Measurements from ENCODE around the gene TMEM123. TPM values are rescaled to one million over a fixed set of nuclear protein-coding genes. Genes with fewer than 3 reads are reported as not detected.
"Not testable (repeated sequence)": the region's sequence is repeated elsewhere in the genome, so short reads cannot be mapped to it uniquely, and the experiment has no call there.

Gene TMEM123
- total RNA-seq, 1 experiment from 2014 or later: 400 TPM

DNA sequence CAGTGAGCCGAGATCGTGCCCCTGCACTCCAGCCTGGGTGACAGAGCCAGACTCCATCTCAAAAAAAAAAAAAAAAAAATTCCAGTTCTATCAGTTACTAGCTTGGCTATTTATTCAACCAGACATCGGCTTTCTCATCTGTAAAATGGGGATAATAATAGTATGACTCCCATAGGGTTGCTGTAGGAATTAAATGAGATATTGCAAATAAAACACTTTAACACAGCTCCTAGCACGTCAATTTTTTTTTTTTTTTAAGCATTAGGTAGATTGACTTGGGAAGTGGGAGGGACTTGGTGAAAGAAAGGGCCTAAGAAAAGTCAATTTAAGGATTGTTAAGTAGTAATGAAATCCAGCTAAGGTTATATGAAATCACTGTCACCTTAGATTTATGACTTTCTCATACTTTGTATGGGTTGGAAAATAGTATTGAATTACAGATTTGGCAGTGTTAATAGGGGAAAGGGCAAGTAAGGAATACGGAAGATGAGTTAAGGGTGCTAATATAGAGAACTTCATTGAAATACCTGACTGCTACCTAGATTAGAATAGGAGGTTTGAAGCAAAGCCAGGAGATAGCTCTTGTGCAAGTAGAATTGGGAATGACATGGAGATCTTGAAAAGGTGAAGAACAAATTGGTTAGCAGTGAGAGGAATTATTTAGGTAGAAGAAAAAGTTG, 76.7 kb downstream of the TMEM123 start:
- ChIA-PET POLR2A (interaction anchor here (0.6 to 1.0 kb wide), 2 partner anchors 10 to 271 kb away, joined by 3 read pairs; no protein-coding TSS in a partner anchor), CTCF (interaction anchor here (1.2 kb wide), 1 partner anchor 15 kb away, joined by 3 read pairs; no protein-coding TSS in a partner anchor)
- intact Hi-C loops (cut with micrococcal nuclease; ENCODE audit: unreplicated experiment): no loop called here
- H3K36me3 Mint-ChIP-seq (ENCODE audit: insufficient read depth, unreplicated experiment): peaks cover 45% of the 10 kb centered on the region
- no peak for TF ChIP-seq CTCF (IDR thresholded peaks at IDR 0.05; ENCODE audit: insufficient read depth in 1 of 2, low read depth in 1 of 2, low read length in 1 of 2, severe bottlenecking in 1 of 2, unreplicated experiment in 1 of 2)
- H3K4me3 Mint-ChIP-seq (ENCODE audit: unreplicated experiment): no peak overlapping the region
- no peaks in the 10 kb centered on the region for H3K9me3 ChIP-seq
- DNase-seq: no peak
- H3K27ac Mint-ChIP-seq (ENCODE audit: unreplicated experiment): no peak overlapping the region
- H3K4me1 Mint-ChIP-seq (ENCODE audit: low read depth, unreplicated experiment): no peaks in the 10 kb centered on the region
- BruUV-seq (replicated peaks): no TSS peak
- peaks cover 9% of the 10 kb centered on the region for H3K9me3 Mint-ChIP-seq (ENCODE audit: unreplicated experiment)
- peaks cover 6% of the 10 kb centered on the region; the same call in 1 of the 2 replicates for H3K36me3 ChIP-seq (ENCODE audit: control insufficient read depth, insufficient read depth, low read length)
- no peak overlapping the region for H3K4me3 ChIP-seq (ENCODE audit: low read depth, low read length)
- no peaks in the 10 kb centered on the region for H3K27me3 Mint-ChIP-seq (ENCODE audit: insufficient read depth, unreplicated experiment)
- no peaks in the 10 kb centered on the region for H3K27me3 ChIP-seq (replicated peaks; ENCODE audit: control insufficient read depth, insufficient read depth, low read length)
- no peaks in the 10 kb centered on the region for H3K4me1 ChIP-seq

DNA sequence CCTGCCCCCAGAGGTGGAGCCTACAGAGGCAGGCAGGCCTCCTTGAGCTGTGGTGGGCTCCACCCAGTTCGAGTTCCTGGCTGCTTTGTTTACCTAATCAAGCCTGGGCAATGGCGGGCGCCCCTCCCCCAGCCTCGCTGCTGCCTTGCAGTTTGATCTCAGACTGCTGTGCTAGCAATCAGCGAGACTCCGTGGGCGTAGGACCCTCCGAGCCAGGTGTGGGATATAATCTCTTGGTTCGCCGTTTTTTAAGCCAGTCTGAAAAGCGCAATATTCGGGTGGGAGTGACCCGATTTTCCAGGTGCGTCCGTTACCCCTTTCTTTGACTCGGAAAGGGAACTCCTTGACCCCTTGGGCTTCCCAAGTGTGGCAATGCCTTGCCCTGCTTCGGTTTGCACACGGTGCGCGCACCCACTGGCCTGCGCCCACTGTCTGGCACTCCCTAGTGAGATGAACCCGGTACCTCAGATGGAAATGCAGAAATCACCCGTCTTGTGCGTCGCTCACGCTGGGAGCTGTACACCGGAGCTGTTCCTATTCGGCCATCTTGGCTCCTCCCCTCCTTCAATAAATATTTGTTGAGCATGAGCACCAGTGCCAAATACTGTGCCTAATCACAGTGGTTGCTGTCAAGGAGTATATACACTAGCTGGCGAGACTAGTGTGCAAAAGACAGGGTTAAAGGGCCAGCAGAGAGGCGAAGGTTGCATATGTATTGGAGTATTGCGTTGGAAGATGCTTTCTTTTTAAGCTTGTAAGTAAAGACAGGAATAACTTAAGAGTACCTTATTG, 77.7 kb downstream of the TMEM123 start:
- BruUV-seq (replicated peaks); H3K9me3 Mint-ChIP-seq (ENCODE audit: unreplicated experiment); H3K27ac Mint-ChIP-seq (ENCODE audit: unreplicated experiment); H3K27me3 ChIP-seq (replicated peaks; ENCODE audit: control insufficient read depth, insufficient read depth, low read length); H3K4me3 Mint-ChIP-seq (ENCODE audit: unreplicated experiment); H3K36me3 ChIP-seq (ENCODE audit: control insufficient read depth, insufficient read depth, low read length); intact Hi-C loops (cut with micrococcal nuclease; ENCODE audit: unreplicated experiment); H3K9me3 ChIP-seq; H3K27me3 Mint-ChIP-seq (ENCODE audit: insufficient read depth, unreplicated experiment); H3K4me1 Mint-ChIP-seq (ENCODE audit: low read depth, unreplicated experiment); DNase-seq; H3K4me1 ChIP-seq; H3K4me3 ChIP-seq (ENCODE audit: low read depth, low read length): not testable (repeated sequence)
- peaks cover 40% of the 10 kb centered on the region for H3K36me3 Mint-ChIP-seq (ENCODE audit: insufficient read depth, unreplicated experiment)
- POLR2A ChIA-PET: interaction anchor here (0.6 to 1.0 kb wide), 2 partner anchors 9 to 272 kb away, joined by 3 read pairs; no protein-coding TSS in a partner anchor
- CTCF ChIA-PET: interaction anchor here (1.2 kb wide), 1 partner anchor 16 kb away, joined by 3 read pairs; no protein-coding TSS in a partner anchor

DNA sequence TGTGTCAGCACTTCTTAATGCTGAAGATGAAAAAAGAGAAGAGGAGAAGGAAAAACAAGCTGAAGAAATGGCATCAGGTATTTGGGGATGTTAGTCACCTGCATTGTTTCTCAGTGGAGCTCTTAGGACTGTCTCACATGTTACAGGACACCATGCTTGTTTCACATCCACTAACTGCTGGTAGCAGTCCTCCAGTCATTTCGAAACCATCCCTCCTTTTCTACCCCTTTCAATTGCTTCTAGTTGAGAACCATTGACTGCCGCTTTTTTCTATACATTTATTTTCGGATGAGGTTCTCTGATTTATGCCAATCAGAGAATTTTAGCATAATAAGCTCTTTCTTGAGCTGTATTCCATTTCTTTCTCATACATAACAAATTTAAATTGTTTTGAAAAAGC, 84.1 kb downstream of the TMEM123 start:
- Mint-ChIP-seq H3K4me1 (ENCODE audit: low read depth, unreplicated experiment) (no peaks in the 10 kb centered on the region), H3K27ac (ENCODE audit: unreplicated experiment) (no peak overlapping the region), H3K9me3 (ENCODE audit: unreplicated experiment) (peaks cover 9% of the 10 kb centered on the region), H3K36me3 (ENCODE audit: insufficient read depth, unreplicated experiment) (peaks cover 56% of the 10 kb centered on the region), H3K4me3 (ENCODE audit: unreplicated experiment) (no peak overlapping the region), H3K27me3 (ENCODE audit: insufficient read depth, unreplicated experiment) (no peaks in the 10 kb centered on the region)
- no peaks in the 10 kb centered on the region for H3K27me3 ChIP-seq (replicated peaks; ENCODE audit: control insufficient read depth, insufficient read depth, low read length)
- intact Hi-C loops (cut with micrococcal nuclease; ENCODE audit: unreplicated experiment): no loop called here
- no peaks in the 10 kb centered on the region for H3K4me1 ChIP-seq
- H3K36me3 ChIP-seq (ENCODE audit: control insufficient read depth, insufficient read depth, low read length): peaks cover 6% of the 10 kb centered on the region
- CTCF ChIA-PET: interaction anchor here (1.2 kb wide), 1 partner anchor 245 kb away, joined by 3 read pairs; no protein-coding TSS in a partner anchor
- POLR2A ChIA-PET: no interaction called here
- no peak overlapping the region for H3K4me3 ChIP-seq (ENCODE audit: low read depth, low read length)
- no peaks in the 10 kb centered on the region; the same call in 1 of the 2 replicates for H3K9me3 ChIP-seq
- no peak for TF ChIP-seq CTCF (IDR thresholded peaks at IDR 0.05; ENCODE audit: insufficient read depth in 1 of 2, low read depth in 1 of 2, low read length in 1 of 2, severe bottlenecking in 1 of 2, unreplicated experiment in 1 of 2)
- no peak for DNase-seq
- BruUV-seq (replicated peaks): no TSS peak

Data from Caco-2 (cell line).